Measurements from ENCODE around the gene SIMC1.

Gene SIMC1

GRCh38 chr5:176319827-176320554 lies 81.8 kb downstream of the SIMC1 start:
- no peaks in the 10 kb centered on the region for H3K79me2 ChIP-seq (ENCODE audit: insufficient read depth, low read length)
- no peak overlapping the region for H3K4me3 ChIP-seq (ENCODE audit: insufficient read depth, low read length, poor library complexity, severe bottlenecking)
- H3K9ac ChIP-seq (ENCODE audit: low read length), result no peak overlapping the region
- H3K27ac ChIP-seq (ENCODE audit: low read depth, low read length), result no peak overlapping the region
- H3K9me3 ChIP-seq (ENCODE audit: insufficient read depth, low read length), result no peaks in the 10 kb centered on the region
- no peaks in the 10 kb centered on the region for H3K9me2 ChIP-seq (replicated peaks; ENCODE audit: insufficient read depth, low read length)
- no peak overlapping the region for H2AFZ ChIP-seq (ENCODE audit: low read depth, low read length, severe bottlenecking)
- no peak overlapping the region for H3K4me2 ChIP-seq (ENCODE audit: low read depth, low read length, poor library complexity, severe bottlenecking)
- TF ChIP-seq EZH2phosphoT487 (conservative IDR thresholded peaks at IDR 0.05; ENCODE audit: low read length) (no peak), CTCF (IDR thresholded peaks at IDR 0.05; ENCODE audit: insufficient read depth, low read length, poor library complexity, severe bottlenecking) (no peak)
- H3K27me3 ChIP-seq (ENCODE audit: low read length), result no peaks in the 10 kb centered on the region
- no peaks in the 10 kb centered on the region for H3F3A ChIP-seq (ENCODE audit: insufficient read depth)
- no peaks in the 10 kb centered on the region for H4K20me1 ChIP-seq (ENCODE audit: low read depth, low read length)
- no peaks in the 10 kb centered on the region for H3K36me3 ChIP-seq (ENCODE audit: low read length)

- no peak for TF ChIP-seq CTCF (IDR thresholded peaks at IDR 0.05; ENCODE audit: insufficient read depth, low read length, poor library complexity, severe bottlenecking)
- no peak for TF ChIP-seq EZH2phosphoT487 (conservative IDR thresholded peaks at IDR 0.05; ENCODE audit: low read length)
- no peaks in the 10 kb centered on the region for H3F3A ChIP-seq (ENCODE audit: insufficient read depth)
- no peak overlapping the region for H3K4me2 ChIP-seq (ENCODE audit: low read depth, low read length, poor library complexity, severe bottlenecking)
- no peak overlapping the region for H3K9ac ChIP-seq (ENCODE audit: low read length)
- H3K36me3 ChIP-seq (ENCODE audit: low read length), result no peaks in the 10 kb centered on the region
- H3K9me3 ChIP-seq (ENCODE audit: insufficient read depth, low read length), result no peaks in the 10 kb centered on the region
- H3K4me3 ChIP-seq (ENCODE audit: insufficient read depth, low read length, poor library complexity, severe bottlenecking), result no peak overlapping the region
- no peaks in the 10 kb centered on the region for H4K20me1 ChIP-seq (ENCODE audit: low read depth, low read length)
- H3K79me2 ChIP-seq (ENCODE audit: insufficient read depth, low read length), result no peaks in the 10 kb centered on the region
- H3K27me3 ChIP-seq (ENCODE audit: low read length), result no peaks in the 10 kb centered on the region
- H3K9me2 ChIP-seq (replicated peaks; ENCODE audit: insufficient read depth, low read length), result no peaks in the 10 kb centered on the region
- H2AFZ ChIP-seq (ENCODE audit: low read depth, low read length, severe bottlenecking), result no peak overlapping the region
- H3K27ac ChIP-seq (ENCODE audit: low read depth, low read length), result no peak overlapping the region
Observed at GRCh38 chr5:176320577-176320976, 82.4 kb downstream of the SIMC1 start.

DNA sequence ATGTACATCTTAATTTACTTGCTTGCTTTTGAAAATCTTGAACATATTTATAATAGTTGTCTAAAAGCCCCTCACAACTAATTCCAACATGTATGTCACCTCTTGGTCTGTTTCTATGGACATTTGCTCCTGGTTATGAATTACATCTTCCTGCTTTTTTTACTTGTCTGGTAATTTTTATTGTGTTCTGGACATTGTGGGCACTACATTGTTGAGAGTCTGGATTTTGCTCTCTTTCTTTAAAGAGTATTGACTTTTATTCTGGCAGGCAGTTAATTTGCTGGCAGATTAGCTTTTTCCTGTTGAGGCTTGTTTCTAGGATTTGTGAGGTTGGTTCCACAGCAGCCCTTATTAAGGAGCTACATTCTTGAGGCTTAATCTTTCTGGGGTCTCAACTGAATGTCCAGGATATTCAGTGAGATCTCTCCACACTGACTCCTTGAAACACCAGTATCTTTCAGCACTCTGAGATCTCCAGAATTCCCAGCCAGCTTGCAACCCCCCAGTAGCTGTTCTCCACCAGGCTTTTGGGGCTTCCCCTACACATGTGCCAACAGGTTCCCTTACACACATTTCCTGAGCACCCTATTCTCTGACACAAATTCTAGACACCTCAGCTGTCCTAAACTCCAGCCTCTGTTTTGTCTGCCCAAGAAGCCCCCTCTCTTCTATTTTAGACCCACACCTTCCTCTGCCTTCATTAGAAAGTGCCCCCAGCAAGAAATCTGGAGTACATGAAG lies 96.0 kb downstream of the SIMC1 start:
- H3K27ac ChIP-seq (ENCODE audit: low read depth, low read length), result no peak overlapping the region
- H3K4me2 ChIP-seq (ENCODE audit: low read depth, low read length, poor library complexity, severe bottlenecking), result no peak overlapping the region
- H3K9ac ChIP-seq (ENCODE audit: low read length), result no peak overlapping the region
- TF ChIP-seq EZH2phosphoT487 (conservative IDR thresholded peaks at IDR 0.05; ENCODE audit: low read length), result no peak
- TF ChIP-seq CTCF (IDR thresholded peaks at IDR 0.05; ENCODE audit: insufficient read depth, low read length, poor library complexity, severe bottlenecking), result no peak
- H3K27me3 ChIP-seq (ENCODE audit: low read length), result no peaks in the 10 kb centered on the region
- no peaks in the 10 kb centered on the region for H3F3A ChIP-seq (ENCODE audit: insufficient read depth)
- no peak overlapping the region for H2AFZ ChIP-seq (ENCODE audit: low read depth, low read length, severe bottlenecking)
- H3K9me3 ChIP-seq (ENCODE audit: insufficient read depth, low read length), result no peaks in the 10 kb centered on the region
- H3K9me2 ChIP-seq (replicated peaks; ENCODE audit: insufficient read depth, low read length), result no peaks in the 10 kb centered on the region
- no peaks in the 10 kb centered on the region for H3K79me2 ChIP-seq (ENCODE audit: insufficient read depth, low read length)
- no peaks in the 10 kb centered on the region for H4K20me1 ChIP-seq (ENCODE audit: low read depth, low read length)
- no peak overlapping the region for H3K4me3 ChIP-seq (ENCODE audit: insufficient read depth, low read length, poor library complexity, severe bottlenecking)
- no peaks in the 10 kb centered on the region for H3K36me3 ChIP-seq (ENCODE audit: low read length)
